Measurements from ENCODE around the gene TENM4. TPM values are rescaled to one million over a fixed set of nuclear protein-coding genes. Genes with fewer than 3 reads are reported as not detected.
"Not testable (repeated sequence)": the region's sequence is repeated elsewhere in the genome, so short reads cannot be mapped to it uniquely, and the experiment has no call there.

The TENM4 gene
- total and polyA plus RNA-seq, 5 experiments from 2014 or later: not detected

- ATAC-seq, H3K27me3 Mint-ChIP-seq, POLR2A ChIA-PET, DNase-seq, H3K36me3 Mint-ChIP-seq, H3K4me3 Mint-ChIP-seq, H3K27ac Mint-ChIP-seq, H3K4me1 Mint-ChIP-seq: not testable (repeated sequence)
- H3K9me3 Mint-ChIP-seq: peaks cover 0 to 16% (median 3%) of the 10 kb centered on the region in 9 donors
These were observed 249.1 kb downstream of the TENM4 start for GRCh38 chr11:79191716-79192115.

DNA sequence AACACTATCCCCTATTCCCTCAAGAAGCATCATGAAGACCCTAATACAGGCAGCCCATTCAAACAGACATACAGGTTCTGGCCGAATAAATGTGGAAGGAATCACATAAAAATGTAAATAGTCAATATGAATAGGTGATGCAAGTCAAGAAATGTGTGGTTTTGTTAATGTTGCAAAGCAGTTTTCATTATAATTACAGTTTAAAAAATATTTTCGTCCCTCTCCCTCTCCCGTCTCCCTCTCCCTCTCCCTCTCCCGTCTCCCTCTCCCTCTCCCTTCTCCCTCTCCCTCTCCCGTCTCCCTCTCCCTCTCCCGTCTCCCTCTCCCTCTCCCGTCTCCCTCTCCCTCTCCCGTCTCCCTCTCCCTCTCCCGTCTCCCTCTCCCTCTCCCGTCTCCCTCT is 250.3 kb downstream of the TENM4 start:
- ATAC-seq, H3K27ac Mint-ChIP-seq, H3K36me3 Mint-ChIP-seq, DNase-seq, H3K4me1 Mint-ChIP-seq, POLR2A ChIA-PET, H3K4me3 Mint-ChIP-seq: not testable (repeated sequence)
- peaks cover 0 to 11% (median 0%) of the 10 kb centered on the region in 5 donors for H3K27me3 Mint-ChIP-seq
- H3K9me3 Mint-ChIP-seq: peaks cover 0 to 16% (median 3%) of the 10 kb centered on the region in 9 donors

DNA sequence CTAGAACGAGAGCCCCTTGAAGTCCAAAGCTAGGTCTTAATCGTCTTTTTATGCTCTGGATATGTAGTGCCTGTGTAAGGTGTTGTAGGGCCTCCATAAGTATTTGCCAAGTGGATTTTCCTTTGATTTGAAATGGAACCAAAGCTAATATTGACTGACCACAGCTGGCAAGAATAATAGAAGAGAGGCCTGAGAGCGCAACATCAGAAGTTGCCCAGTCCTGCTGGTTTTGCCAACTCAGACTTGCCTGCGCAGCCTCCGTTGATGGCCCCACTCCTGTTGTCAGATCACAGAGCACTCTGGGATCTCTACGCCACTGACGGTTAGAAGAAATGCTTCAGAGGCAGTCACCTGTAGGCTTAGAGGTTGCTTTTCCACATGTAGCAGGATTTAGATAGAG is 251.2 kb downstream of the TENM4 start:
- H3K4me3 Mint-ChIP-seq: no peak overlapping the region
- H3K36me3 Mint-ChIP-seq: no peaks in the 10 kb centered on the region
- DNase-seq (no peak), ATAC-seq (no peak)
- peaks cover 0 to 2% (median 0%) of the 10 kb centered on the region in 4 donors for H3K4me1 Mint-ChIP-seq
- peaks cover 0 to 16% (median 3%) of the 10 kb centered on the region in 9 donors for H3K9me3 Mint-ChIP-seq
- POLR2A ChIA-PET: no interaction called here
- H3K27ac Mint-ChIP-seq: no peak overlapping the region
- H3K27me3 Mint-ChIP-seq: peaks cover 0 to 11% (median 0%) of the 10 kb centered on the region in 5 donors

- Mint-ChIP-seq H3K4me3 (no peak overlapping the region), H3K9me3 (peaks cover 0 to 15% (median 3%) of the 10 kb centered on the region in 9 donors), H3K27ac (no peak overlapping the region), H3K27me3 (peaks cover 0 to 5% (median 0%) of the 10 kb centered on the region in 5 donors), H3K4me1 (peaks cover 0 to 2% (median 0%) of the 10 kb centered on the region in 4 donors), H3K36me3 (no peaks in the 10 kb centered on the region)
- DNase-seq (no peak), ATAC-seq (no peak)
- POLR2A ChIA-PET: no interaction called here
These were observed 251.8 kb downstream of the TENM4 start for GRCh38 chr11:79189055-79189454.

GRCh38 chr11:79186669-79187068 is 254.2 kb downstream of the TENM4 start:
- Mint-ChIP-seq H3K4me3 (no peak overlapping the region), H3K4me1 (no peaks in the 10 kb centered on the region), H3K9me3 (peaks cover 0 to 6% (median 2%) of the 10 kb centered on the region in 9 donors), H3K36me3 (no peaks in the 10 kb centered on the region), H3K27ac (no peak overlapping the region), H3K27me3 (peaks cover 0 to 7% (median 0%) of the 10 kb centered on the region in 5 donors)
- DNase-seq (no peak), ATAC-seq (no peak)
- POLR2A ChIA-PET: no interaction called here

DNA sequence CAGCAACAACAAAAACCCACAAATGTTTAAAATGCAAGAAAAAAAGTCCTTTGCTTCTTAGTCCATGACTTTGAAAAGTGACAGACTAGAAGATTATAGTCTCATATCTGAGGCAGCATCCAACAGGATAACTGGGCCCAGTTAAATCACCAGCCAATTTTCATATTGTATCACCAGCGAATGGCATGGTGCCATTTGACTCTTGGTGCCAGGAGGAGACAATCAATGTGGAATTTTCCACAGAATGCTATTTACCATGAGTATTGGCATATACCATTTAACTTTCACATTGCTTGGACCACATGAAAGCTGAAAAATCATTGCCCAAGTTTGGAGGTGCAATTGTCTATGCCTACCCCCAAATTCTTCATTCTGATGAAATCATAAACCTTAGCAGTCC is 255.5 kb downstream of the TENM4 start:
- POLR2A ChIA-PET: no interaction called here
- ATAC-seq (no peak), DNase-seq (no peak)
- peaks cover 0 to 7% (median 0%) of the 10 kb centered on the region in 5 donors for H3K27me3 Mint-ChIP-seq
- H3K27ac Mint-ChIP-seq: no peak overlapping the region
- no peaks in the 10 kb centered on the region for H3K36me3 Mint-ChIP-seq
- peaks cover 0 to 6% (median 2%) of the 10 kb centered on the region in 9 donors for H3K9me3 Mint-ChIP-seq
- no peaks in the 10 kb centered on the region for H3K4me1 Mint-ChIP-seq
- H3K4me3 Mint-ChIP-seq: no peak overlapping the region

GRCh38 chr11:79184285-79184684 is 256.5 kb downstream of the TENM4 start:
- no peak for DNase-seq
- POLR2A ChIA-PET: no interaction called here
- H3K4me3 Mint-ChIP-seq: no peak overlapping the region
- no peaks in the 10 kb centered on the region for H3K4me1 Mint-ChIP-seq
- H3K36me3 Mint-ChIP-seq: no peaks in the 10 kb centered on the region
- peaks cover 0 to 7% (median 0%) of the 10 kb centered on the region in 5 donors for H3K27me3 Mint-ChIP-seq
- peaks cover 0 to 6% (median 2%) of the 10 kb centered on the region in 9 donors for H3K9me3 Mint-ChIP-seq
- no peak for ATAC-seq
- no peak overlapping the region for H3K27ac Mint-ChIP-seq

GRCh38 chr11:79182794-79183193 is 258.0 kb downstream of the TENM4 start:
- H3K9me3 Mint-ChIP-seq: peaks cover 0 to 6% (median 3%) of the 10 kb centered on the region in 9 donors
- POLR2A ChIA-PET: no interaction called here
- H3K36me3 Mint-ChIP-seq: no peaks in the 10 kb centered on the region
- peaks cover 1 to 14% (median 5%) of the 10 kb centered on the region in 5 donors for H3K27me3 Mint-ChIP-seq
- H3K4me3 Mint-ChIP-seq: no peak overlapping the region
- no peak for DNase-seq
- H3K4me1 Mint-ChIP-seq: no peaks in the 10 kb centered on the region
- no peak for ATAC-seq
- no peak overlapping the region for H3K27ac Mint-ChIP-seq

GRCh38 chr11:79179087-79179486 is 261.7 kb downstream of the TENM4 start:
- POLR2A ChIA-PET: no interaction called here
- no peak overlapping the region for H3K27ac Mint-ChIP-seq
- peaks cover 0 to 4% (median 0%) of the 10 kb centered on the region in 9 donors for H3K9me3 Mint-ChIP-seq
- H3K36me3 Mint-ChIP-seq: no peaks in the 10 kb centered on the region
- H3K4me3 Mint-ChIP-seq: no peak overlapping the region
- peaks cover 6 to 25% (median 19%) of the 10 kb centered on the region in 5 donors for H3K27me3 Mint-ChIP-seq
- DNase-seq (no peak), ATAC-seq (no peak)
- H3K4me1 Mint-ChIP-seq: no peaks in the 10 kb centered on the region

GRCh38 chr11:79174045-79175008 is 266.5 kb downstream of the TENM4 start:
- no peaks in the 10 kb centered on the region for H3K4me1 Mint-ChIP-seq
- ATAC-seq: no peak
- H3K36me3 Mint-ChIP-seq: no peaks in the 10 kb centered on the region
- peaks cover 0 to 3% (median 0%) of the 10 kb centered on the region in 9 donors for H3K9me3 Mint-ChIP-seq
- H3K4me3 Mint-ChIP-seq: no peak overlapping the region
- H3K27me3 Mint-ChIP-seq: peaks cover 6 to 25% (median 19%) of the 10 kb centered on the region in 5 donors
- POLR2A ChIA-PET: no interaction called here
- DNase-seq: no peak
- H3K27ac Mint-ChIP-seq: no peak overlapping the region

GRCh38 chr11:79173615-79174014 is 267.2 kb downstream of the TENM4 start:
- Mint-ChIP-seq H3K4me1 (no peaks in the 10 kb centered on the region), H3K36me3 (no peaks in the 10 kb centered on the region), H3K27me3 (peaks cover 5 to 25% (median 19%) of the 10 kb centered on the region in 5 donors), H3K4me3 (no peak overlapping the region), H3K27ac (no peak overlapping the region), H3K9me3 (peaks cover 0 to 4% (median 0%) of the 10 kb centered on the region in 9 donors)
- DNase-seq (no peak), ATAC-seq (no peak)
- POLR2A ChIA-PET: no interaction called here

DNA sequence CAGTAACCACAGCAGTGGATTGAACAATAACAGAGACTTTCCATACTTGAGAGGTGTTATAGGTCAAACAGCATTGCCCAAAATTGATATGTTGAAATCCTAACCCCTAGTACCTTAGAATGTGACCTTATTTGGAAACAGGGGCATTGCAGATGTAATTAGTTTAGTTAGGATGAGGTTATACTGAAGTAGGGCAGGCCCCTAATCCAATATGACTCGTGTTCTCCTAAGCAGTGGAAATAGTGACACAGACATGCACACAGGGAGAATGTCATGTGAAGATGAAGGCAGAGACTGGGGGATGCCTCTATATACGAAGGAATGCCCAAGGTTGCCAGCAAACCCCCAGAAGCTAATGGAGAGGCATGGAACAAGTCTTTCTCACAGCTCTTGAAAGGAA is 270.5 kb downstream of the TENM4 start:
- Mint-ChIP-seq H3K9me3 (peaks cover 0 to 2% (median 0%) of the 10 kb centered on the region in 9 donors), H3K4me3 (no peak overlapping the region)

DNA sequence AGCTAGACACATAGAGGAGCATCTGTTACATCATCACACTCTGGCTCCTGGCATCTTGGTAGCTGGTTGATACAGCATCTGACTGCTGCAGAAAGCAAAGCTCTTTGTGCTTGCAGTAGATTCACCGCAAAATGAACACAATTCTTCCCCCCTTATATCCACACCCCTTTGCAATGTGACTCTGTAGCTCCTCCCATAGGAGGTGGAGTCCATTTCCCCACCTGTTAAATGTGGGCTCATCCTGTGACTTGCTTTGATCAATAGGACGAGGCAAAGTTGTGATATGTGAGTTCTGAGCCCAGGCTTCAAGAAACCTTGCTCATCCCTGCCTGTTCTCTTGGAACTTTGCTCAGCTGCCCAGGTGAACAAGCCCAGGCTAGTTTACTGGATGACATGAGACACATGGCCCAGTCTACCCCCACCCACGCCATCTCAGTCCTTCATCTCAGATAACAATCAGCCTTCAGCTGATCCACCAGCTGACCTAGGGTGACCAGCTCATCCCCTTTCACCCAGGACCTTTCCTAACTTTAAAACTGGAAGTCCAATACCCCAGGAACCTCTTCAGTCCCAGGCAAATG is 272.2 kb downstream of the TENM4 start:
- Mint-ChIP-seq H3K27ac (no peak overlapping the region), H3K4me1 (no peaks in the 10 kb centered on the region), H3K27me3 (peaks cover 0 to 24% (median 4%) of the 10 kb centered on the region in 5 donors), H3K36me3 (no peaks in the 10 kb centered on the region), H3K4me3 (no peak overlapping the region), H3K9me3 (peaks cover 0 to 2% (median 0%) of the 10 kb centered on the region in 9 donors)
- POLR2A ChIA-PET: no interaction called here
- no peak for DNase-seq
- no peak for ATAC-seq

More for the DNA sequence above, 270.5 kb downstream of the TENM4 start:
- no peak overlapping the region for H3K27ac Mint-ChIP-seq
- no peaks in the 10 kb centered on the region for H3K36me3 Mint-ChIP-seq
- POLR2A ChIA-PET: no interaction called here
- ATAC-seq (no peak), DNase-seq (no peak)
- H3K4me1 Mint-ChIP-seq: no peaks in the 10 kb centered on the region
- peaks cover 0 to 24% (median 6%) of the 10 kb centered on the region in 5 donors for H3K27me3 Mint-ChIP-seq

Measured in naive thymus-derived CD8-positive, alpha-beta T cell (primary cell).